HUES48 (cell line): ENCODE data around the gene PAX4.
"Not testable (repeated sequence)": the region's sequence is repeated elsewhere in the genome, so short reads cannot be mapped to it uniquely, and the experiment has no call there.

Source experiments
- H3K27ac ChIP-seq: one replicate; pipeline ENCODE4 v1.7.0; 2013; ENCODE audit warnings: low read depth, low read length, inconsistent platforms
- H3K27me3 ChIP-seq: 2 replicates; pipeline ENCODE4 v1.6.1; 2013; ENCODE audit warnings: mild to moderate bottlenecking, low read length; ENCODE audit not compliant: control insufficient read depth, insufficient read depth
- H3K36me3 ChIP-seq: 2 replicates; pipeline ENCODE4 v1.6.1; 2013; ENCODE audit warnings: low read length; ENCODE audit not compliant: control insufficient read depth, insufficient read depth
- H3K4me1 ChIP-seq: 2 replicates; pipeline ENCODE4 v1.6.1; 2013; ENCODE audit warnings: mild to moderate bottlenecking, low read length; ENCODE audit not compliant: control insufficient read depth, insufficient read depth
- H3K4me3 ChIP-seq: 2 replicates; pipeline ENCODE4 v1.5.1; 2013; ENCODE audit warnings: mild to moderate bottlenecking, low read depth, low read length
- H3K9ac ChIP-seq: 2 replicates; pipeline ENCODE4 v1.6.1; 2013; ENCODE audit warnings: mild to moderate bottlenecking, low read depth, low read length, moderate library complexity
- H3K9me3 ChIP-seq: 2 replicates; pipeline ENCODE4 v1.6.1; 2013; ENCODE audit warnings: low read length; ENCODE audit not compliant: control insufficient read depth, insufficient read depth

PAX4 gene

DNA sequence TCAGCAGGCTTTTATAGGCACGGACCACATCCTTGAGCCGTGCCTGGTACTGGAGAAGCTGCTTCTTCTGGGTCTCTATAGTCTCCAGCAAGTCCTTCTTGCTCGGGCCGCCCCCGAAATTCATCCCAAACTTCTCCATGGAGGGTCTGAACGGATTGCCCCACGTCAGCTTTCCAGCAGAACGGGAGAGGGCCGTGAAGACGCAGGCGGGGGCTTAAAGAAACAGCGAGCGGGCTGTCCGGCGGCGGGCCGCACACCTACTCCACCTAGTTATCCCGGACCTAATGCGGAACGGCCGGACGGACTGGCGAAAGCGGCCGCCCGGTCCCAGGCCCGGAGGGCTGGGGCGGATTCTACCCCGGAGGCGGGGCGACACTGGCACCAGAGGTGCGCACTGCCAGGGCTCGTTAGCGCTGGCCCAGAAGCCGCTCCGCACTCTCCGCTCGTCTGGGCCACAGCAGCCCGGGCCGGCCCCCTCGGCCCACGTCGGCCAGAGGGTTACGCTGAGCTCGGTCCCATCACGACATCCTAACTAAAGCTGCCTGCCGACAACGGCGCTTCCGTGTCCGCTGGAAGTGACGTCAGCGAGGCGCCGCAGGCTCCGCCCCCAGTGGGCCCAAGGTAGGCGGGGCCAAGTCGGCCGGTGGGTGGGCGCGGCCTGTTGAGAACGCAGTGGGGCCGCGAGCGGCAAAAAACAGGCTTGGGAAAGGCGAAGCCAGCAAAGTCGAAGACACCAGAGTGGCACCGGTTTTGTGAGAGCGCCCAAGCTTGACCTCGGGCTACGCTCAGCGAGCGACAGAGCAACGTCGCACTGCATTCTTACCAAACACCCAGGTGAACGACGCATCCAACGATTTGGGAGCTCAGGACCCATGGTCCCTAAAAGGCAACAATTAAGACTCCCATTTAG is 32.6 kb downstream of the PAX4 start, which contains the start of gene GCC1:
TSS of gene GCC1 (minus strand) at position 553 of the 910 bp plus-strand sequence. CDS start at position 139, 414 bp downstream.
- Histone ChIP-seq H3K9me3 (no peaks in the 10 kb centered on the region), H3K27me3 (peaks cover 24% of the 10 kb centered on the region), H3K9ac (peak within 1 kb of the TSS; percentile 84), H3K4me3 (peak within 1 kb of the TSS; percentile 93), H3K27ac (peak within 1 kb of the TSS; percentile 74), H3K36me3 (peaks cover 38% of the 10 kb centered on the region), H3K4me1 (peaks cover 19% of the 10 kb centered on the region)

DNA sequence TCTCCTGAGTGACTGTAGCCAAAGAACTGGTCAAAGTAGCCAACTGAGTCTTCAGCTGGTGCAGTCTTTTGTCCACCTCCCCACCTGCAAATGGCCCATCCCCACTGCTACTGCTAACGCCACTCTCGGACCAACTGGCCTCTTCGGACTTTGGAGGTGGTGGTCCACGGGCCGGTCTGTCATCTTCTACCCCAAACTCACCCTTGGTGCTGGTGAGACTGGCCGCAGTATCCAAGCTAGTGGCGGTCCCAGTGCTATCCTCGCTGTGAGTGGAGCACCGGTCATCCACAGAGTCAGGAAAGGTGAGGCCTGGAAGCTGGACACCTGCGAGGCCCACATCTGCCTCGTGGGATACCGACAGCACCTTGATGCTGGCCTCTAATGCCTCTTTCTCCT is 33.3 kb downstream of the PAX4 start:
- peak overlapping the region; percentile 84 for H3K9ac ChIP-seq
- peak overlapping the region; percentile 93 for H3K4me3 ChIP-seq
- no peaks in the 10 kb centered on the region for H3K9me3 ChIP-seq
- peaks cover 24% of the 10 kb centered on the region for H3K27me3 ChIP-seq
- H3K4me1 ChIP-seq = peaks cover 19% of the 10 kb centered on the region
- H3K36me3 ChIP-seq = peaks cover 33% of the 10 kb centered on the region
- no peak overlapping the region for H3K27ac ChIP-seq

DNA sequence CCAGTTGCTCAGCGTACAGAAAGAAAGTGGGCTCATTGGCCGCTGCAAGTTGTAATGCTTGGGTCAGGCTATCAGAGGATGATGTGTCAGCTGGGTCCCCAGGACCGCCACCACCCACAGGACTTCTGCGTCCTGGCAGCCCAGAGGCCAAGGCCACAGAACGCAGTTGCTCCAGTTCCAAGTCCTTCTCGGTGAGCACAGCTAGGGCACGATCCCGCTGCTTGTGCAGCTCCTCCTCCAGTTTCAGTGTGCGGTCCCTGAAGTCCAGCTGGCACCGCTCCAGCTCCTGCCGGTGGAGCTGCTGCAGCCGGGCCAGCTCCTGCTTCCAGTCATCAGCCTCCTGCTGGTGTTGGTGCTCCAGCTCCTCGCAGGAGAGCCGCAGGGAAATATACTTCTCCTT is 35.6 kb downstream of the PAX4 start:
- Histone ChIP-seq H3K9me3 (no peaks in the 10 kb centered on the region), H3K4me3 (no peak overlapping the region), H3K36me3 (peaks cover 37% of the 10 kb centered on the region), H3K27me3 (peaks cover 18% of the 10 kb centered on the region), H3K9ac (no peak overlapping the region), H3K27ac (no peak overlapping the region), H3K4me1 (peaks cover 9% of the 10 kb centered on the region)

DNA sequence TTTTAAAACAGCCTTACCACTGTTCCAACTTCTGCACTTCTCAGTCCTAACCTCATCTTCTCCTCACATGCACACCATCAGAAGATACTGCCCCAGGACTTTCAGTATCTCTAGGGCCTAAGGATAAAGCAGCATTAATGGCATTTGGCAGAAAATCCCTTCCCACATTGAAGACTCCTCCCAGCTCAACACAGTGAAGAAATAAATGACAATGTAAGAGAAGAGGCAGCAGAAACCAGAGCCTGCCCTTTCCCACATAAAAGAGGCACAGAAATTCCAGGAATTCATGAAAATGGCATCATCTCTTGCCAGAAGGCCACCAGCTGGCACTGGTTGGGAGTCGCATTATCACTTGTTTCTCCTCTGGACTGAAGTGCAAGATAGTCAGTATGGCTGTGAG is 36.2 kb downstream of the PAX4 start:
- H3K4me3 ChIP-seq = no peak overlapping the region
- H3K9me3 ChIP-seq = no peaks in the 10 kb centered on the region
- H3K27me3 ChIP-seq = peaks cover 12% of the 10 kb centered on the region
- H3K36me3 ChIP-seq = peaks cover 37% of the 10 kb centered on the region
- H3K4me1 ChIP-seq = peaks cover 8% of the 10 kb centered on the region; the same call in 1 of the 2 replicates
- no peak overlapping the region for H3K9ac ChIP-seq
- no peak overlapping the region for H3K27ac ChIP-seq

DNA sequence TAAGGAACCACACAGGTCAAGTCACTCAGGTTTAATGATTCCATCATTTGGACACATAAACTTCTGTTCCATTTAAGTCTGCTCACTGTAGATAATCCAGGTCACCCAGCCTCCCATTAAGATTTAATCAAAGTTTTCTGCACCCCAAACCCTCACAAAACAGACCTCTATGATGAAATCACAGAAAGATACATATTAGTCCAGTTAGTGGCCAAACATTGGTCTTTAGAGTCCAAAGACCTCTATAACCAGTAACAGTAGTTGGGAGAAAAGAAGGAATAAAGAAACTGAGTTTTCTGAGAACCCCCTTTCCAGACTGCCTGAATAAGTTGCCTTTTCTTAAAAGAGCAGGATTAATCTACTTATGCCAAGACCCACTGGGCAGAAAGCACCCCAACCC is 37.3 kb downstream of the PAX4 start:
- Histone ChIP-seq H3K27ac (no peak overlapping the region), H3K4me3 (no peak overlapping the region), H3K4me1 (peaks cover 7% of the 10 kb centered on the region; the same call in 1 of the 2 replicates), H3K9ac (no peak overlapping the region), H3K36me3 (peaks cover 37% of the 10 kb centered on the region), H3K9me3 (no peaks in the 10 kb centered on the region), H3K27me3 (peaks cover under 1% of the 10 kb centered on the region; the same call in 1 of the 2 replicates)

DNA sequence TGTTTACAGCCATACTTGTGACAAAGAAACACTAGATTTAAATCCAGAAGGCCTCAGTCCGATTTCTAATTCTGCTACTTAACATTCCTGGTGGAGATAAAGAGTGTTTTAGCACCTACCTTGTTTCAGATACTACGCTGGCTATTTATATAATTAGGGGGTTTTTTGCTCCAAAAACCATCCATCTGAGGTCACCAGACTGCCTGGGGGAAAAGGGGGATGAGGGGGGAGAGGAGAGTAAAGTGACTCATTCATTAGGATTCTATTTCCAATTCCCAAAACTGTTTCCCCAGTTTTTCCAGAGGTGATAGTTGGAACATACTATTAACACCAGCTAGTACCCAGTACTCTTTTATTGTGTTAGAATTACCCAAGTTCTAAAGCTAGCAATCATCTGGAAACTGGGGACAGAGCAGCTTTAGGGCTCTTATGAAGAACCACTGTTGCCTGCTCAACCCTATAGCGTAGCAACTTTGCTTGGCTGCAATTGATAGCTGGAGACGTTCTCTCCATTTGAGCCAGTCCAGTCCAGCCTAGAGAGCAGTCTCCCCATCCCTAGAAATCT is 39.1 kb downstream of the PAX4 start:
- H3K9ac ChIP-seq = no peak overlapping the region
- no peak overlapping the region for H3K27ac ChIP-seq
- H3K36me3 ChIP-seq = peaks cover 36% of the 10 kb centered on the region
- no peaks in the 10 kb centered on the region for H3K27me3 ChIP-seq
- H3K4me3 ChIP-seq = no peak overlapping the region
- no peaks in the 10 kb centered on the region for H3K4me1 ChIP-seq
- no peaks in the 10 kb centered on the region for H3K9me3 ChIP-seq

DNA sequence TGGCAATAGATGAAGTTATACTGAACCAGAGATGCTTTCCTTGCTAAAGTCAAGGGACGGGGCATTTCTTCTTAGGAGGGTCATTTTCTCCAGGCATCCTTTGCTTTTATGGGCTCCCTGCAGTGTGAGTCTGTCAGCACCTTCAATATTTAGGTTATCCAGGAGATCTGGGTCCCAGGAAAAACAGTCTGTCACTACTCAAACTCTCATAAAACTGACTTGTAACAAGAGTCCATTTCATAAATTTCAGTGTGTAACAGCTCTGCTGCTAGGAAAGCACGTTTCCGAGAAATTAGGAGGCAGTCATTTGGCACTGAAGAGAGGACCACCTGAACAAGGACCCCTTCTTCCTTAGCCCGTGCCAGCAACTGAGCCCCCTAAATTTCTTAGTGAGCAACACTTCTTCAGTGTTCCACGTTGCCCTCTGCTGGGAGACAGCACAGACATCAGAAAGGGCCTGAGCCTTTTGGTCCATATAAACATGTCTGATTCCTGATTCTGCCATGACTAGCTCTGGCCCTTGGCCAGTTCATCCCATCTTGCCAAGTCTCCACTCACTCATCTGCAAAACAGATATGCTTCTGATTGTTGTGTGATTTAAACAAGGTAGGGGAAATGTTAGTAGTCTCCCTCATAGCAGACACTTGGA is 39.8 kb downstream of the PAX4 start:
- Histone ChIP-seq H3K9me3 (no peaks in the 10 kb centered on the region), H3K36me3 (peaks cover 30% of the 10 kb centered on the region), H3K9ac (no peak overlapping the region), H3K27me3 (no peaks in the 10 kb centered on the region), H3K27ac (no peak overlapping the region), H3K4me1 (no peaks in the 10 kb centered on the region), H3K4me3 (no peak overlapping the region)

DNA sequence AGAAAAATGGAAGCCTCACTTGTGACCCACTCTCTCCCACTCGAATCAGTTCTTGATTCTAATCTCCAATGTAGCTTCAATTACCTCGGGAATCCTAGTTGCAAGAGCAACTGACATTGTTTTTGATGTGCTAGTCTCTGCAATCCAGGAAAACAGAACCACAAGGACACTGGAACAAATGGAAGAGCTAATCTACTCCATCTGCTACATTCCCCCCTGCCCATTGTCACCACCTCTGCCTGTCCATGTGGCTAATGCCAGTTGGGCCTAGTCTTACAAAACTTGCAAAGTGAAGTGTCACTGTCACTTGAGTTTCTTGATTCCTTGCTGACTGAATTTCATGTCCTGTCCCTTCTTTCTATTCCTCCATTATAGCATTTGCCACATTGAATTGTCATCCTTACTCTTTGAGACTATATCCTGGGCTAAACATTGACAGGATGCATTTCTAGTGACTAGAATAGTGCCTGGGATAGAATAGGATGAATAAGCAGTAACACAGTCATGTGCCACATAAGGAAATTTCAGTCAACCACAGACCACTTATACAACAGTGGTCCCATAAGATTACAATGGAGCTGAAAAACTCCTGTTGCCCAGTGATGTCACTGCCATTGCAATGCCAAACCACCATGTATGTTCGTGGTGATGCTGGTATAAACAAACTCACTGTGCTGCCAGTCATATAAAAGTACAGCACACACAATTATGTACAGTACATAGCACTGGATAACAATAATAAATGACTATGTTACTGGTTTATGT is 46.0 kb downstream of the PAX4 start:
- no peaks in the 10 kb centered on the region for H3K36me3 ChIP-seq
- H3K9me3 ChIP-seq = no peaks in the 10 kb centered on the region
- no peak overlapping the region for H3K9ac ChIP-seq
- no peak overlapping the region for H3K4me3 ChIP-seq
- no peaks in the 10 kb centered on the region for H3K4me1 ChIP-seq
- no peaks in the 10 kb centered on the region for H3K27me3 ChIP-seq
- no peak overlapping the region for H3K27ac ChIP-seq

DNA sequence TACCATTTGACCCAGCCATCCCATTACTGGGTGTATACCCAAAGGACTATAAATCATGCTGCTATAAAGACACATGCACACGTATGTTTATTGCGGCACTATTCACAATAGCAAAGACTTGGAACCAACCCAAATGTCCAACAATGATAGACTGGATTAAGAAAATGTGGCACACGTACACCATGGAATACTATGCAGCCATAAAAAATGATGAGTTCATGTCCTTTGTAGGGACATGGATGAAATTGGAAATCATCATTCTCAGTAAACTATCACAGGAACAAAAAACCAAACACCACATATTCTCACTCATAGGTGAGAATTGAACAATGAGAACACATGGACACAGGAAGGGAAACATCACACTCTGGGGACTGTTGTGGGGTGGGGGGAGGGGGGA is 49.9 kb downstream of the PAX4 start:
- H3K9ac ChIP-seq = not testable (repeated sequence)

DNA sequence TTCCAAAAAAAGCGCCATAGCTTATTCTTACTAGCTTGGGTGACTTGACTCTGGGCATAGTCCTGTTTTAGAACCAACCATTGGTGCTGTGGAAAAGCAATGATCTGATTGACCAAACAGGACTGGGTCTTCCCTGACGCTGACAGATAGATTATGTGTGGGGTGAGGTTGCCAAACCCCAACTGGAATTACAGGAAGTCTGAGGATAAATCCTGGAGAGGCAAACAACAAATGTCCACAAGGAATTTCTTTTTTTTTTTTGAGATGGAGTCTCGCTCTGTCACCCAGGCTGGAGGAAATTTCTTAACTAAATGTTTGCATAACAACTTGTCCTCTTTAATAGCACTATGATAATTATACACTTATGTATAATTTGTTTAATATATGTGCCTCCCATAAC is 51.7 kb downstream of the PAX4 start:
- Histone ChIP-seq H3K27me3 (no peaks in the 10 kb centered on the region), H3K9ac (no peak overlapping the region), H3K9me3 (no peaks in the 10 kb centered on the region), H3K36me3 (no peaks in the 10 kb centered on the region), H3K27ac (no peak overlapping the region), H3K4me1 (no peaks in the 10 kb centered on the region), H3K4me3 (no peak overlapping the region)

More for the DNA sequence above, 49.9 kb downstream of the PAX4 start:
- not testable (repeated sequence) for H3K27ac ChIP-seq, H3K4me3 ChIP-seq, H3K27me3 ChIP-seq, H3K4me1 ChIP-seq, H3K36me3 ChIP-seq, H3K9me3 ChIP-seq
